WERI-Rb-1 (cell line): ENCODE measurements around the gene BCL2L12.

Experiments
- DNase-seq: peaks from one replicate; pipeline ENCODE4 v3.0.0-alpha.2; 2020
- H3K27ac ChIP-seq: fragments of 250-450 bp; sonication (Bioruptor Pico); 2 replicates; pipeline ENCODE4 v1.5.1; 2020; ENCODE audit warnings: mild to moderate bottlenecking, moderate library complexity
- H3K27me3 ChIP-seq: fragments of 250-450 bp; sonication (Bioruptor Pico); 2 replicates; pipeline ENCODE4 v1.5.1; 2021; ENCODE audit warnings: mild to moderate bottlenecking, low read depth, moderate library complexity; ENCODE audit not compliant: insufficient read depth, severe bottlenecking
- H3K36me3 ChIP-seq: fragments of 250-450 bp; sonication (Bioruptor Pico); 2 replicates; pipeline ENCODE4 v1.5.1; 2020; ENCODE audit warnings: mild to moderate bottlenecking, moderate library complexity
- H3K4me3 ChIP-seq: 2 replicates; pipeline ENCODE4 v1.5.1; 2011; ENCODE audit warnings: low read depth, mild to moderate bottlenecking, control low read depth, low read length
- H3K9me3 ChIP-seq: fragments of 250-450 bp; sonication (Bioruptor Pico); 2 replicates; pipeline ENCODE4 v1.5.1; 2021; ENCODE audit warnings: mild to moderate bottlenecking, moderate library complexity; ENCODE audit not compliant: severe bottlenecking
- CTCF ChIP-seq: IDR thresholded peaks from 2 replicates; pipeline ENCODE4 v1.5.1; 2011; ENCODE audit warnings: low read depth, mild to moderate bottlenecking, control low read depth, inconsistent platforms, low read length

Gene BCL2L12

GRCh38 chr19:49654581-49654980, 11.2 kb upstream of the BCL2L12 start:
- H3K27me3 ChIP-seq = no peaks in the 10 kb centered on the region
- H3K9me3 ChIP-seq = no peaks in the 10 kb centered on the region
- peaks cover 78% of the 10 kb centered on the region for H3K36me3 ChIP-seq
- no peak overlapping the region for H3K27ac ChIP-seq
- no peak for TF ChIP-seq CTCF
- no peak for DNase-seq
- H3K4me3 ChIP-seq = no peak overlapping the region

GRCh38 chr19:49655570-49656455, 9.9 kb upstream of the BCL2L12 start:
- Histone ChIP-seq H3K9me3 (no peaks in the 10 kb centered on the region), H3K36me3 (peaks cover 79% of the 10 kb centered on the region), H3K27me3 (no peaks in the 10 kb centered on the region), H3K4me3 (no peak overlapping the region), H3K27ac (no peak overlapping the region)
- DNase-seq = no peak
- TF ChIP-seq CTCF = no peak

- Histone ChIP-seq H3K36me3 (peaks cover 86% of the 10 kb centered on the region), H3K27ac (no peak overlapping the region), H3K4me3 (no peak overlapping the region), H3K27me3 (no peaks in the 10 kb centered on the region), H3K9me3 (no peaks in the 10 kb centered on the region)
- no peak for TF ChIP-seq CTCF
- DNase-seq = no peak
Observed at GRCh38 chr19:49656456-49657109, 9.2 kb upstream of the BCL2L12 start.

GRCh38 chr19:49657493-49658138, 8.1 kb upstream of the BCL2L12 start:
- TF ChIP-seq CTCF = no peak
- Histone ChIP-seq H3K27me3 (no peaks in the 10 kb centered on the region), H3K4me3 (no peak overlapping the region), H3K27ac (no peak overlapping the region), H3K36me3 (peaks cover 92% of the 10 kb centered on the region), H3K9me3 (no peaks in the 10 kb centered on the region)
- DNase-seq = no peak

GRCh38 chr19:49658139-49658517, 7.6 kb upstream of the BCL2L12 start:
- H3K4me3 ChIP-seq = no peak overlapping the region
- TF ChIP-seq CTCF = no peak
- no peak for DNase-seq
- H3K27ac ChIP-seq = no peak overlapping the region
- H3K36me3 ChIP-seq = peaks cover 92% of the 10 kb centered on the region
- H3K9me3 ChIP-seq = no peaks in the 10 kb centered on the region
- no peaks in the 10 kb centered on the region for H3K27me3 ChIP-seq
